Measurements from ENCODE around the gene MUC5B. TPM values are rescaled to one million over a fixed set of nuclear protein-coding genes. Genes with fewer than 3 reads are reported as not detected.

MUC5B gene
- total and polyA plus RNA-seq, 2 of the 13 experiments (the other 11 are each of a cell fraction or from before 2014, with no cell fraction given), result 0.01 TPM; not detected in 1

DNA sequence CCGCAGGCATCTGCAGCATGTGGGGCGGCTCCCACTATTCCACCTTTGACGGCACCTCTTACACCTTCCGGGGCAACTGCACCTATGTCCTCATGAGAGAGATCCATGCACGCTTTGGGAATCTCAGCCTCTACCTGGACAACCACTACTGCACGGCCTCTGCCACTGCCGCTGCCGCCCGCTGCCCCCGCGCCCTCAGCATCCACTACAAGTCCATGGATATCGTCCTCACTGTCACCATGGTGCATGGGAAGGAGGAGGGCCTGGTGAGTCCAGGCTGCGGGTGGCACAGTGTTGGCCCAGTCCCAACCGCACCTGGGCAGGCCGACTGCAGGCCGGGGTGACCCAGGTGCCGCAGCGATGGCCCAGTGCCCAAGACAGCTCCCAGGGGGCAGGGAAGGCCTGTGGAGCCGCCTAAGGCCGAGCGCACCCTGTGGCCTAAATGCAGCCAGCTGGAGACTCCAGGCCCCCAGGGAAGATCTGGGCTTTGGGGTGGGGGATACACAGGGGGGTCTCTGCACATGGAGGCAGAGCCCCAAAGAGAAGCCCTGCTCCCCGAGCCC is 31.3 kb downstream of the MUC5B start (continued):
- TF ChIP-seq ZBTB38 (CRISPR knock-in tag; IDR thresholded peaks at IDR 0.05) (no peak), ZNF737 (CRISPR knock-in tag; IDR thresholded peaks at IDR 0.05; ENCODE audit: borderline replicate concordance) (no peak), SRSF9 (IDR thresholded peaks at IDR 0.05; ENCODE audit: borderline replicate concordance, insufficient read depth, low read depth, low read length, poor library complexity, severe bottlenecking) (no peak), ZNF788 (CRISPR knock-in tag; IDR thresholded peaks at IDR 0.05; ENCODE audit: borderline replicate concordance) (no peak), JDP2 (CRISPR knock-in tag; IDR thresholded peaks at IDR 0.05; ENCODE audit: borderline replicate concordance) (no peak), ZNF614 (CRISPR knock-in tag; IDR thresholded peaks at IDR 0.05; ENCODE audit: borderline replicate concordance) (no peak), NR2F6 (IDR thresholded peaks at IDR 0.05) (no peak), NR2F6 (CRISPR knock-in tag; IDR thresholded peaks at IDR 0.05) (no peak)
- TF ChIP-seq, protein P1, sequence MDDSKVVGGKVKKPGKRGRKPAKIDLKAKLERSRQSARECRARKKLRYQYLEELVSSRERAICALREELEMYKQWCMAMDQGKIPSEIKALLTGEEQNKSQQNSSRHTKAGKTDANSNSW (CRISPR knock-in tag; IDR thresholded peaks at IDR 0.05; ENCODE audit: borderline replicate concordance), result no peak
- TF ChIP-seq, protein P2, sequence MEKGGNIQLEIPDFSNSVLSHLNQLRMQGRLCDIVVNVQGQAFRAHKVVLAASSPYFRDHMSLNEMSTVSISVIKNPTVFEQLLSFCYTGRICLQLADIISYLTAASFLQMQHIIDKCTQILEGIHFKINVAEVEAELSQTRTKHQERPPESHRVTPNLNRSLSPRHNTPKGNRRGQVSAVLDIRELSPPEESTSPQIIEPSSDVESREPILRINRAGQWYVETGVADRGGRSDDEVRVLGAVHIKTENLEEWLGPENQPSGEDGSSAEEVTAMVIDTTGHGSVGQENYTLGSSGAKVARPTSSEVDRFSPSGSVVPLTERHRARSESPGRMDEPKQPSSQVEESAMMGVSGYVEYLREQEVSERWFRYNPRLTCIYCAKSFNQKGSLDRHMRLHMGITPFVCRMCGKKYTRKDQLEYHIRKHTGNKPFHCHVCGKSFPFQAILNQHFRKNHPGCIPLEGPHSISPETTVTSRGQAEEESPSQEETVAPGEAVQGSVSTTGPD (CRISPR knock-in tag; IDR thresholded peaks at IDR 0.05), result no peak
- TF ChIP-seq, protein P3, sequence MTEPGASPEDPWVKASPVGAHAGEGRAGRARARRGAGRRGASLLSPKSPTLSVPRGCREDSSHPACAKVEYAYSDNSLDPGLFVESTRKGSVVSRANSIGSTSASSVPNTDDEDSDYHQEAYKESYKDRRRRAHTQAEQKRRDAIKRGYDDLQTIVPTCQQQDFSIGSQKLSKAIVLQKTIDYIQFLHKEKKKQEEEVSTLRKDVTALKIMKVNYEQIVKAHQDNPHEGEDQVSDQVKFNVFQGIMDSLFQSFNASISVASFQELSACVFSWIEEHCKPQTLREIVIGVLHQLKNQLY (CRISPR knock-in tag; IDR thresholded peaks at IDR 0.05), result no peak

DNA sequence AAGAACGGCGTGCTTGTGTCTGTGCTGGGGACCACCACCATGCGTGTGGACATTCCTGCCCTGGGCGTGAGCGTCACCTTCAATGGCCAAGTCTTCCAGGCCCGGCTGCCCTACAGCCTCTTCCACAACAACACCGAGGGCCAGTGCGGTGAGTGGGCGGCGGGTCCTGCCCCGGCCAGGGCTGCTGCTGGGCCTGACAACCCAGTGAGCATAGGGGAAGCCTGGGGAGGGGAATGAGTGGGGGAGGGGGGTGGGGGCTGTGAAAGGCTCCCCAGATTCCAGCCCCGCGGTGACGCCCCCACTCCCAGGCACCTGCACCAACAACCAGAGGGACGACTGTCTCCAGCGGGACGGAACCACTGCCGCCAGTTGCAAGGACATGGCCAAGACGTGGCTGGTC is 31.9 kb downstream of the MUC5B start:
- Histone ChIP-seq H2AFZ (ENCODE audit: low read length) (no peak overlapping the region), H4K20me1 (ENCODE audit: insufficient read depth, low read length) (no peaks in the 10 kb centered on the region), H3K9ac (ENCODE audit: insufficient read depth, low read depth, low read length) (no peak overlapping the region), H3K4me2 (ENCODE audit: low read depth, low read length) (no peak overlapping the region), H3K27me3 (ENCODE audit: control insufficient read depth in 1 of 2, insufficient read depth in 2 of 2, low read length in 2 of 2) (no peaks in the 10 kb centered on the region), H3K9me3 (ENCODE audit: low read length) (peaks cover 14% of the 10 kb centered on the region; the same call in 1 of the 2 replicates), H3K79me2 (ENCODE audit: insufficient read depth, low read length) (no peaks in the 10 kb centered on the region), H3K27ac (ENCODE audit: extremely low read length, insufficient read depth, low read length) (no peak overlapping the region), H3K4me1 (ENCODE audit: insufficient read depth, low read length) (0 out of 2 replicates have a peak, but pooled peaks cover 3% of the 10 kb centered on the region), H3K4me3 (replicated peaks in 1 of 3; ENCODE audit: insufficient read depth in 1 of 3, low read depth in 2 of 3, low read length in 3 of 3) (no peak overlapping the region), H3K36me3 (replicated peaks in 1 of 2; ENCODE audit: control insufficient read depth in 1 of 2, insufficient read depth in 2 of 2, low read length in 2 of 2) (no peaks in the 10 kb centered on the region)
- ATAC-seq, result no peak
- no peak for FAIRE-seq
- TF ChIP-seq MZF1 (CRISPR knock-in tag; IDR thresholded peaks at IDR 0.05; ENCODE audit: borderline replicate concordance) (no peak), ARID2 (CRISPR knock-in tag; IDR thresholded peaks at IDR 0.05; ENCODE audit: borderline replicate concordance) (no peak)
- POLR2A ChIA-PET, result no interaction called here
- CTCF ChIA-PET (ENCODE audit: low intra/inter-chr PET ratio, low total read pairs), result no interaction called here
- WGBS (ENCODE audit: low lambda C conversion rate), result 82% methylated on average over 7 of the region's 19 CpGs
- no peak for DNase-seq (ENCODE audit: low spot score)
- in situ Hi-C loops (cut with HindIII; ENCODE audit: extremely low pct_ligation_motif_present, low pct_unique_long_range_greater_than_20kb) (no loop called here), intact Hi-C loops (cut with micrococcal nuclease; ENCODE audit: unreplicated experiment) (no loop called here)
- no TSS peak for BruUV-seq (replicated peaks)

Measured in HepG2 (cell line).